ENCODE results near the gene GAL3ST1. TPM values are rescaled to one million over a fixed set of nuclear protein-coding genes. Genes with fewer than 3 reads are reported as not detected.

The GAL3ST1 gene
- total and polyA plus RNA-seq, 10 of the 15 experiments (the other 5 are each of a cell fraction or from before 2014, with no cell fraction given): not detected

DNA sequence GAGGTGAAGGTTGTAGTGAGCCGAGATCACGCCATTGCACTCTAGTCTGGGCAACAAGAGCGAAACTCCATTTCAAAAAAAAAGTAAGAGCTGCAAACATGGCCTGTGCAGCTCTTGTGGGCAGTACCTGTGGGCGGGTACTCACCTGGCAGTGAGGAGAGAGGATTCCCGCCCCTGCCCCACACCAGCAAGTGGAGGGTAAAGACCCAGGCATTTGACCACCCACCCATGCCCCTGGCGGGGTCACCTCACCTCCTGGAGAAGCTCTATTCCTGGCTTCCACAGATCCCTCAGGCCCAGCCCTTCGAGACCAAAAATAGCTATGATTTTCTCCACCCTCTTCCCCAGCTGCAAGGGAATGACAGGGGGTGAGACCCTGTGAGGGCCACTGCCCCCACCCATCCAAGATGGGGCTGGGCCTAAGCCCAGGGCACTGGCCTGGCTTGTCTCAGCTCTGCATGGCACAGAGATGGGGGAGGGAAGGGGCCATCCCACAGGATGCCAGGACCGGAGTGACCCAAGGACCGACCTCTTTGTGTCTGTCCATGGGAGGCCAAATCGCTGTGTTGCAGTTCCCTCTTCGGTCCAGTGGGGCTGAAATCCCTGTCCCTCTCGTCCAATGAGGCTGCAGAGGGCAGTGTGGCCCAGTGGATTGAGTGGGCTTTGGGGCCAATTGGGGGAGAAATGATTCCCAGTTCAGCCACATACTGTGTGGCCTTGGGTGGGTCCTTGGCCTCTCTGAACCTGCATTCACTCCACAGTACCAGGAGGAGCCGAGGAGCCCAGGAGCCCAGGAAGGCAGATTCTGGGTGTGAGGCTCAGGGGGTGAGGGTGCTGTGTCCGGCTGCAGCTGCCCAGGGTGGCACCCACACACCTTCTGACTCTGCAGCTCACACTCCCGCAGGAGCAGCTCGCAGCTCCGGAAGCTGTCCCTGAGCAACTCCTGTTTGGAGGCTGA lies 42.5 kb downstream of the GAL3ST1 start:
- Histone ChIP-seq H4K20me1 (ENCODE audit: control insufficient read depth, insufficient read depth) (no peaks in the 10 kb centered on the region), H2AFZ (ENCODE audit: control insufficient read depth, low read depth, low read length) (no peak overlapping the region), H3K27ac (ENCODE audit: control insufficient read depth, insufficient read depth) (no peak overlapping the region), H3K4me3 (no peak overlapping the region), H3K79me2 (ENCODE audit: control insufficient read depth, insufficient read depth, low read length) (no peaks in the 10 kb centered on the region), H3K4me2 (ENCODE audit: control insufficient read depth, insufficient read depth) (no peak overlapping the region), H3K9me3 (replicated peaks; ENCODE audit: control insufficient read depth, insufficient read depth, low read length) (no peaks in the 10 kb centered on the region; the same call in 2 of the 3 replicates), H3K27me3 (replicated peaks in 1 of 2; ENCODE audit: control insufficient read depth in 2 of 2, insufficient read depth in 2 of 2, low read length in 1 of 2) (no peaks in the 10 kb centered on the region; a peak in 1 of 4 replicates), H3K9ac (ENCODE audit: control insufficient read depth, insufficient read depth, low read length) (no peak overlapping the region), H3K4me1 (ENCODE audit: control insufficient read depth, insufficient read depth, low read length) (peaks cover 3% of the 10 kb centered on the region; the same call in 1 of the 2 replicates), H3K36me3 (ENCODE audit: control insufficient read depth in 2 of 2, insufficient read depth in 2 of 2, low read length in 1 of 2) (no peaks in the 10 kb centered on the region)
- CTCF ChIA-PET: no interaction called here
- no peak for TF ChIP-seq POLR2AphosphoS5 (IDR thresholded peaks at IDR 0.05; ENCODE audit: low read length)
- POLR2A ChIA-PET: no interaction called here
- 35% methylated on average over 17 of the region's 17 CpGs for WGBS (ENCODE audit: insufficient coverage, insufficient replicate concordance, low lambda C conversion rate, missing lambda C conversion rate)
- BruUV-seq (replicated peaks): no TSS peak
- in situ Hi-C loops (cut with MboI) (no loop called here), intact Hi-C loops (cut with micrococcal nuclease; ENCODE audit: unreplicated experiment) (no loop called here)
- DNase-seq (ENCODE audit: low read depth, low spot score): no peak
- RAD21 ChIA-PET (ENCODE audit: unreplicated experiment): no interaction called here
- ATAC-seq: no peak
- SMC1A ChIA-PET (ENCODE audit: uncharacterized antibody, unreplicated experiment): no interaction called here
- FAIRE-seq: no peak

DNA sequence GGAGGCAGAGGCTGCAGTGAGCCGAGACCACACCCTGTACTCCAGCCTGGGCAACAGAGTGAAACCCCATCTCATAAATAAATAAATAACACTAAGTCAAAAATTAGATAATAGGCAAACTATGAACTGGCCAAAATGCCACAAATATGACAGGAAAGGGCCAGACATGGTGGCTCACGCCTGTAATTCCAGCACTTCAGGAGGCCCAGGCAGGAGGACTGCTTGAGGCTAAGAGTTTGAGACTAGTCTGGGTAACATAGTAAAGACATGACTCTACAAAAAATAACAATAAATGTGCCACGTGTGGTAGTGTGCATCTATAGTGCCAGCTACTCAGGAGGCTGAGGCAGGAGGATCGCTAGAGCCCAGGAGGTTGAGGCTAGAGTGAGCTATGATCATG lies 47.8 kb downstream of the GAL3ST1 start:
- TF ChIP-seq SUPT20H (IDR thresholded peaks at IDR 0.05; ENCODE audit: borderline replicate concordance, control insufficient read depth, low read depth, low read length): no peak
- RAD21 ChIA-PET (ENCODE audit: unreplicated experiment): no interaction called here
- SMC1A ChIA-PET (ENCODE audit: uncharacterized antibody, unreplicated experiment): no interaction called here
- FAIRE-seq (no peak), ATAC-seq (no peak), DNase-seq (ENCODE audit: low read depth, low spot score) (no peak)
- intact Hi-C loops (cut with micrococcal nuclease; ENCODE audit: unreplicated experiment) (no loop called here), in situ Hi-C loops (cut with MboI) (no loop called here)
- Histone ChIP-seq H2AFZ (ENCODE audit: control insufficient read depth, low read depth, low read length) (no peak overlapping the region), H3K36me3 (ENCODE audit: control insufficient read depth in 2 of 2, insufficient read depth in 2 of 2, low read length in 1 of 2) (no peaks in the 10 kb centered on the region), H3K79me2 (ENCODE audit: control insufficient read depth, insufficient read depth, low read length) (no peaks in the 10 kb centered on the region), H3K4me2 (ENCODE audit: control insufficient read depth, insufficient read depth) (no peak overlapping the region), H4K20me1 (ENCODE audit: control insufficient read depth, insufficient read depth) (no peaks in the 10 kb centered on the region), H3K27me3 (replicated peaks in 1 of 2; ENCODE audit: control insufficient read depth in 2 of 2, insufficient read depth in 2 of 2, low read length in 1 of 2) (peaks cover 0 to 4% of the 10 kb centered on the region in 2 experiments; a peak in 2 of 4 replicates), H3K9ac (ENCODE audit: control insufficient read depth, insufficient read depth, low read length) (no peak overlapping the region), H3K4me3 (no peak overlapping the region), H3K27ac (ENCODE audit: control insufficient read depth, insufficient read depth) (no peak overlapping the region), H3K4me1 (ENCODE audit: control insufficient read depth, insufficient read depth, low read length) (no peaks in the 10 kb centered on the region), H3K9me3 (replicated peaks; ENCODE audit: control insufficient read depth, insufficient read depth, low read length) (no peaks in the 10 kb centered on the region)
- BruUV-seq (replicated peaks): no TSS peak
- CTCF ChIA-PET: no interaction called here
- 16% methylated on average over 4 of the region's 4 CpGs for WGBS (ENCODE audit: insufficient coverage, insufficient replicate concordance, low lambda C conversion rate, missing lambda C conversion rate)
- POLR2A ChIA-PET: no interaction called here

All from GM12878 (cell line).